NCI-H1436 treated with DMSO at 0.1 percent for 48 hours (cell line): ENCODE results near the gene RNF166.

ENCODE experiments used
- DNase-seq: peaks from one replicate; lab custom pipeline; 2025; lab: John Stamatoyannopoulos, UW

The RNF166 gene

DNA sequence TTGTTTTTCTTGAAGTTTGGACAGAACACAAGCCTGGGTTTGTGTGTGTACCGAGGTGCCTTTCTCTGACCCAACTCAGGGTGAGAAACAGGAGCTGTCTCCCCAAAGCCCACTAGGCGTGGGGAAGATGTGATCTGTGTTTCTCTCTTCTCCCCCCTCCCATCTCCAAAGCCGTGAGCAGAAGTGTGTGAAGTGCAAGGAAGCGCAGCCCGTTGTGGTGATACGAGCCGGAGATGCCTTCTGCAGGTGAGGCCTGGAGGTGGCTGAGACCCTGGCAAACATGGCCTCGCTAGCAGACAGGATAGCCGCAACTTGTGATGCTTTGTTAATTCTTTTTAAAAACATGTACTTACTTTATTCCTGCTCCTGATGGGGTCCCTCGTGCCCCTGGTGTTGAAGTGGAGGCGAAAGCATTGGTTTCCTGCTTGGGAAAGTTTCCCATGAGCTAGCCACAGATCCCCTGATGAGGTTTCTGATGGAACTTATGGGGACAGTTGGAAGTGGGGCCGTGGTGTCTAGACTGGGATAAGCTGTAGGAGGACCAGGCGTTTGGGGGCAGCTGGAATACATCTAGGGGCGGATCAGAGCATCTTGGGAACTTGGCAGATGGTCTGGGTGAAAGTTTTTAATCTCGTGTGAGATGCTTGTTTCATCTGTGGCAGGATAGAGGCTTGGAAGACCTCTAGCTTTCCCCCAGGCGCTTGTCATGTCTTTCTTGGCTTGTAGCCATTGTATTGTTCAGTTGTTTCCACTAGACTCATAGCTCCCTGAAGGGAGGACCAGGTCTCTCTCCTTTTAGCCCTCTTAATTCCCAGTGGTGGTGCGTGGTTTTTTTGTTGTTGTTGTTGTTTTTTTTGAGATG is 988 bp upstream of the RNF166 start:
- no peak for DNase-seq

DNA sequence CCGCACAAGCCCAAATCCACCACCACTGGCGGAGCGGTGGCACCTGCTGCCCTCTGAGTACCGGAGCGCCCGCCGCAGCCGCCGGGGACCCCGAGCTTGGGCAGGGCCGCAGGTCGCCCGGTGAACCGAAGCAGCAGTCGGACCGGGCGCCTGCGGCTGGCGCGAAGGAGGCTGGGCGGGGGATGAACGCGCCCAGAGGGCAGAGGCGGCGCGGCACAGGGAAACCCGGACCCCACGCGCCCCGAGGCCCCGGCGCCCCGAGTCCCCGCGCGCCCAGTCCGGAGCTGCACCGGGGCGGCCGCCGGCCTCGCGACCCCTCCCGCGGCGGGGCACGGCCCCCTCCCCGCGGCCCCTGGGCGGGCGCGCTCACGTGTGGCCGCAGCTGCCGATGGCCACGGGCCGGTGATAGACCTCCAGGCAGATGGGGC is 393 bp downstream of the RNF166 start:
- no peak for DNase-seq

DNA sequence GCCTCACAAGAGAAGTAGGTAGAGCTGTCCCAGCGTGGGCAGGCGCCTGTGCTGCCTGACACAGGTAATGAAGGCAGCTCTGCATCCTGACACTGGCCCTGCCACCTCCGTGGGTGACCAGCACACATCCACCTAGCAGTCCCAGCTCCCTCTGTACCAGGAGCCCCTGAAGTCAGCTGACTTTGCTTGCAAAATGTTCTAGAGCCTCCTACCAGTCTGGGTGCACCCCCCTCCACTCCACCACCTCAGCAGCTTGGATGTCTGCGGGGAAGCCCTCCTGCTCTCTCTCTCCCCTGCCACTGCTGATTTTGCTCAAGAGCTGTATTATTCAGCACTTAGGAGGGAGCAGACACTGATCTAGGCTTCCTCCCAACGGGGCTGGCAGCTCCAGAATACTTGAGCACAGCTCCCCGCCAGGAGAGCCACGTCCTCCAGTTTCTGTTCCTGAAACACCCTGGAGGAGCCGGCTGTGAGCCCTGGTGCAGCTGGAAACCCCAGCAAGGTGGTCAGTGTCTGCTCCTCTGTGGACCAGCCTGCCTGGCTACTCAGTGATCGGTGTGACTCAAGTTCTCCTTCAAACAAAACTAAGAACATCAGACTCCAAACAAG is 1.0 kb downstream of the RNF166 start:
- DNase-seq, result no peak

DNA sequence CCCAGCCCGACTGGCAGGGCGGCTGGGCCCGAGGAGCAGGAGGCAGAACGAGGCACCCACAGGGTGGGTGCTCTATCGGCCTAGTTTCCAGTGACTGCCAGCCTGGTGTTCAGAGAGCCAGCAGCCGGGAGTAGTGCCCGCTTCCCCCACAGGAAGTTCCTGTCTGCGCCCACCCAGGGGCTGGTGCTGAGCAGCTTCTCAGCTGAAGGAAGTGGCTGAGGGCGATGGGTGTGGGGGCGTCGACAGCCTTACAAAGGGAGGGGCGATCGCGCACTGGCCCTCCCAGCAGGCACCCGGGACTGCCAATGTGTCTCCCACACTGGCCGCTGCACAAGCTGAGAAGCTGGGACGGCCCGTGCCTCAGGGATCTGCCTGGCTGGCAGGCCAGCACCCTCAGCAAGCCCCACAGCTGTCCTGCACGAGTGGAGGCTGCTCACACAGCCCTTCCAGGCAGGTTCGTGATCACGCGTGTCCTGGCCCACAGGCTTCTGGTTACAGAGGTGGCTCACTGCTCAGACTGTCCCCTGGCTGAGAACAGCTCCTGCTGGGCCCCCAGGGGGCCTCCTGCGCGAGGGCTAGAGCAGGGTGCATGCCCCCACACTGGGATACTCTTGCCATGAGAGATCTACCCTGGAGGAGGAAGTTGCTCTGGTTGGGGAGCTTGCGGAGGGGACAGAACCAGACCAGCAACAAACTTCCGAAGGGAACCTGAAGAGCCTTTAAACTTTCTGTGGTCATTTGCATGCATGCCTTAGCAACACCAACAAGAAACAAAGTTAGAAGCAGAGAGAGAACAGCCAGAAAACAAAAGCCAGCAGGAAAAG is 2.5 kb downstream of the RNF166 start:
- DNase-seq, result no peak

DNA sequence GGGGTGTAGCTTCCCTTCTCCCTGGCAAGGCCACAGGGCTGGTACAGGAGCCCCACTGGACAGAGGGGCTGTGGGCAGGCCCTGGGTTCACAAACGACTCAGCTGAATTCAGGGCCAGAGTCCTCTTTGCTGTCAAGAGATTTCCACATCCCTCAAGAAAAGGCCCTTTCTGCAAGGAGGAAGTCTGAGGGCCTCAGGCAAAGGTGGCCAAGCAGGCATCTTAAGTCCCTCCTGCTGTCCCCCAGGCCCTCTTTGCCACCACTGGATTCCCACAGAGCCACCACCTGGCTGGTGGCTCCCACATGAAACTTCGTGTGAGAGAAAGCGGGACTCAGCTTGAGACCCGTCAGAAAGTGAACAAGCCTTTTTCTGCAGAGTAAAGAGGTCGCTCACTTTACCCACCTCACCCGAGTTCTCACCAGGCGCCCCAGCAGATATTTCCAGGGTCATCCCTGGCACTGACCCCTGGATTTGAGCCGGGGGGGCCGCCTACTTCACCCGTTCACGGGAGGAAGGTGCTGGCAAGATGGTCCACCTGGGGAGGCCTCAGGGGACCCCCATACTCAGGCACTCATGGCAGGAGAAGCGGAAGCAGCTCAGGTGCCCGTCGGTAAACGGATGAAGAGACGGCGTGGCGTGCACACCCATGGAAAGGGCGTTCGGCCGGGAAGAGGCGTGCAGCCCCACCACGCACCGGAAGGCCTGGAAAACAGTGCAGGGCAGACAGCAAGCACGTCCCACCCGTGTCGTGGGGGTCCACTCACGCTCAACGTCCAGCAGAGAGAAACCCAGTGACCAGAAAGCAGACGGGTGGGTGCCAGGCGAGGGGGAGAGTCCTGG is 3.6 kb downstream of the RNF166 start:
- no peak for DNase-seq

DNA sequence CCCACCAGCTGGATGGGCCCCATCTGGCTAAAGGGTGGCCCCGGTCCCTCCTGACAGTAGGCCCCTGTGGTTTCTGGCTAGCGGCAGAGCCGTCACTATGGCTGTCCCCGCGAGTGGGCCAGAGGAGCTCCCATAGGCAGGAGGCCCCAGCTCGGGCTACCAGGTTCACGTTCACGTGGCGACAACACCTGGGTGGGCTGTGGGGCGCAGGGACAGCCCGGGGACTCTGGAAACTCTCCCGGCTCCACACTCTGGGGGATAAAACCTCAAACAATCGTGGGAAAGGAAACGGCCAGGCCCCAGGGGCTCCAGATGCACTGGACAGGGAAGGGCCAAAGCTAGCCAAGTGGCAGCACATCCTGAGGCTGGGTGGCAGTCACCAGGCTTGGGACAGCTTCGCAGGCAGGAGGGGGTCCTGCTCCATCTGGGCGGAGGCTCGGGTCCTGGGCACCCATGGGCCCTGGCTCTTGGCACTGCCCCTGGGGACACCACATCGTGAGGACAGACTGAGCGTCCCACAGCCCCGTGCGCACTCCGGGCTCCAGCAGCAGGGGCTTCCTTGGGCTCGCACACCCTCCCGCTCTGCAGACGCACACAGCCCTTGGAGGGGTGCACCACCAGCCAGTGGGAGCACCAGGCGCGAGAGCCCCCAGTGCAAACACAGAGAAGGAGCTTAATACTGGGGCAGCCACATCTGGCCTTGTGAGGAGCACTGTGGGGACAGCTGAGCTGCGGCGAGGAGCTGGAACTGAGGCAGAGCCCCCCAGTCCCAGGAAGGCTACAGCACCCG is 4.4 kb downstream of the RNF166 start:
- no peak for DNase-seq

GRCh38 chr16:88700636-88701482 is 5.3 kb downstream of the RNF166 start:
- DNase-seq, result no peak

DNA sequence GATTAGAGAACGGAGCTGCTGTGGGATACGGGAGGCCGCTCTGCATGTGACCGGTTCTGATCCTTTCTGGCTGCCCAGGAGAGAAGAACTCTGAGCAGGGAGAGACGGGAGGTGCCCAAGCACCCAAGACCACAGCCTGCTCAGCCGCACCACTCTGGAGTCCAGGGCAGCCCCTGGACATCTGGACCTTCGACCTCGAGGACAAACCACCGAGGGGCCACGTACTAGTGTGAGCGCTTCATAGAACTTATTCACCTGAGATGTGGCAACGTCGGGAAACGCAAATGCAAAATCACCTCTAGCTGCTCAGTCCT is 5.9 kb downstream of the RNF166 start:
- no peak for DNase-seq

GRCh38 chr16:88699180-88699579 is 7.0 kb downstream of the RNF166 start:
- DNase-seq, result no peak

GRCh38 chr16:88698646-88699045 is 7.6 kb downstream of the RNF166 start:
- DNase-seq, result no peak

GRCh38 chr16:88697831-88698615 is 8.2 kb downstream of the RNF166 start:
- no peak for DNase-seq

GRCh38 chr16:88697116-88697830 is 8.9 kb downstream of the RNF166 start:
- DNase-seq, result no peak

GRCh38 chr16:88696441-88696840 is 9.8 kb downstream of the RNF166 start:
- DNase-seq, result no peak

- DNase-seq, result no peak
These were observed 10.5 kb downstream of the RNF166 start for GRCh38 chr16:88695753-88696152.

DNA sequence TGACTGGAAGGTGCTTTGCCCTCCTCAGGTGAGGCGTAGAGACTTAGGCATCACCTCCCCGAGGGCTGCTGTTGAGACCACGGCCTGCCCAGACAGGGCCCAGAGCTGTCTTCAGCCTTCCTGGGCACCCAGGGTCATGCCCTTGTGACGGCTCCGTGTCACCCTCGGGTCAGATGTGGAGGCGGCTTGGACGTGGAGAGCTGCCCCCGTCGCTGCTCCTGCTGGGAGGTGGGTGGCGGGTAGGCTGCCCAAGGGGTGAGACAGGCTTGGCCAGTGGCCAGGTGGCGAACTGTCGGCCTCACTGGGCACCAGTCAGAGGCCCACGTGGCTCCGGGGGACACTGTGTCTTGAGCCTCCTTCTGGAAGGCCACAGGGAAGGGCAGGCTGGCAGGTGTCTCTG is 11.0 kb downstream of the RNF166 start:
- DNase-seq, result no peak

- no peak for DNase-seq
These were observed 11.8 kb downstream of the RNF166 start for GRCh38 chr16:88694221-88695087.

GRCh38 chr16:88693420-88694177 is 12.6 kb downstream of the RNF166 start:
- DNase-seq, result no peak
